Measurements from ENCODE around the gene NPPB.
A peak's percentile ranks its signal among the peaks of the same experiment; 100 is the strongest.

Gene NPPB

GRCh38 chr1:11860587-11860986 is 1.8 kb upstream of the NPPB start:
- DNase-seq (ENCODE audit: low read depth, low spot score), result no peak

GRCh38 chr1:11860083-11860482 is 1.3 kb upstream of the NPPB start:
- DNase-seq (ENCODE audit: low read depth, low spot score), result no peak
- H3K4me3 ChIP-seq (ENCODE audit: low read length), result no peak overlapping the region

More at GRCh38 chr1:11860587-11860986, 1.8 kb upstream of the NPPB start:
- H3K4me3 ChIP-seq (ENCODE audit: low read length), result no peak overlapping the region

- peak; percentile 68 for DNase-seq (ENCODE audit: low read depth, low spot score)
These were observed 475 bp upstream of the NPPB start for GRCh38 chr1:11858968-11859871.

GRCh38 chr1:11858158-11858557 is 587 bp downstream of the NPPB start:
- no peak for DNase-seq (ENCODE audit: low read depth, low spot score)
- H3K4me3 ChIP-seq (ENCODE audit: low read length), result no peak overlapping the region

More at GRCh38 chr1:11858968-11859871, 475 bp upstream of the NPPB start:
- no peak overlapping the region for H3K4me3 ChIP-seq (ENCODE audit: low read length)

- H3K4me3 ChIP-seq (ENCODE audit: low read length), result no peak overlapping the region
- peak; percentile 84 for DNase-seq (ENCODE audit: low read depth, low spot score)
These were observed 1.4 kb downstream of the NPPB start for GRCh38 chr1:11857164-11857851.

GRCh38 chr1:11856698-11857097 is 2.0 kb downstream of the NPPB start:
- H3K4me3 ChIP-seq (ENCODE audit: low read length), result no peak overlapping the region

GRCh38 chr1:11855430-11855829 is 3.3 kb downstream of the NPPB start:
- DNase-seq (ENCODE audit: low read depth, low spot score), result no peak
- no peak overlapping the region for H3K4me3 ChIP-seq (ENCODE audit: low read length)

More at GRCh38 chr1:11856698-11857097, 2.0 kb downstream of the NPPB start:
- DNase-seq (ENCODE audit: low read depth, low spot score), result no peak

GRCh38 chr1:11854519-11854918 is 4.2 kb downstream of the NPPB start:
- no peak for DNase-seq (ENCODE audit: low read depth, low spot score)
- no peak overlapping the region for H3K4me3 ChIP-seq (ENCODE audit: low read length)

- H3K4me3 ChIP-seq (ENCODE audit: low read length), result peak overlapping the region; percentile 3; the same call in 1 of the 2 replicates
- DNase-seq (ENCODE audit: low read depth, low spot score), result peak; percentile 87
These were observed 7.6 kb downstream of the NPPB start for GRCh38 chr1:11851180-11851579.

GRCh38 chr1:11850156-11850555 is 8.6 kb downstream of the NPPB start:
- no peak for DNase-seq (ENCODE audit: low read depth, low spot score)
- H3K4me3 ChIP-seq (ENCODE audit: low read length), result no peak overlapping the region

GRCh38 chr1:11848373-11848700 is 10.4 kb downstream of the NPPB start:
- DNase-seq (ENCODE audit: low read depth, low spot score), result no peak
- H3K4me3 ChIP-seq (ENCODE audit: low read length), result no peak overlapping the region

- DNase-seq (ENCODE audit: low read depth, low spot score), result no peak
- H3K4me3 ChIP-seq (ENCODE audit: low read length), result no peak within 1 kb of the TSS
These were observed 10.9 kb downstream of the NPPB start, which contains the start of gene NPPA for GRCh38 chr1:11847667-11848372. Gene NPPA (minus strand): TSS chr1:11847783. CDS start chr1:11847684, 99 bp downstream.

GRCh38 chr1:11845641-11846335 is 13.0 kb downstream of the NPPB start:
- peak; percentile 49 for DNase-seq (ENCODE audit: low read depth, low spot score)
- no peak overlapping the region for H3K4me3 ChIP-seq (ENCODE audit: low read length)

GRCh38 chr1:11842154-11843041 is 16.3 kb downstream of the NPPB start:
- DNase-seq (ENCODE audit: low read depth, low spot score), result peak; percentile 45
- no peak overlapping the region for H3K4me3 ChIP-seq (ENCODE audit: low read length)

GRCh38 chr1:11841245-11842153 is 17.2 kb downstream of the NPPB start:
- DNase-seq (ENCODE audit: low read depth, low spot score), result no peak
- no peak overlapping the region for H3K4me3 ChIP-seq (ENCODE audit: low read length)

GRCh38 chr1:11839727-11840705 is 18.7 kb downstream of the NPPB start:
- H3K4me3 ChIP-seq (ENCODE audit: low read length), result no peak overlapping the region
- no peak for DNase-seq (ENCODE audit: low read depth, low spot score)
